NT2/D1 (cell line): ENCODE results near the gene TMEM232.

Experiments used
- DNase-seq: peaks from one replicate; pipeline ENCODE4 v3.0.0-alpha.2; 2011; ENCODE audit warnings: low read depth, low spot score
- H3K27me3 ChIP-seq: 2 replicates; pipeline ENCODE4 v1.6.0; 2011; ENCODE audit warnings: mild to moderate bottlenecking; ENCODE audit not compliant: insufficient read length, insufficient read depth
- H3K36me3 ChIP-seq: 2 replicates; pipeline ENCODE4 v1.6.1; 2011; ENCODE audit warnings: mild to moderate bottlenecking, low read length, mixed read lengths; ENCODE audit not compliant: insufficient read depth, insufficient read length
- H3K4me1 ChIP-seq: 2 replicates; pipeline ENCODE4 v1.5.1; 2011; ENCODE audit not compliant: insufficient read depth, insufficient read length
- H3K4me3 ChIP-seq: 2 replicates; pipeline ENCODE4 v1.5.1; 2011; ENCODE audit warnings: low read depth; ENCODE audit not compliant: insufficient read length
- H3K9ac ChIP-seq: 2 replicates; pipeline ENCODE4 v1.6.0; 2011; ENCODE audit warnings: low read depth; ENCODE audit not compliant: insufficient read length
- H3K9me3 ChIP-seq: 2 replicates; pipeline ENCODE4 v1.5.1; 2011; ENCODE audit warnings: mild to moderate bottlenecking, low read length; ENCODE audit not compliant: insufficient read depth
- SUZ12 ChIP-seq: IDR thresholded peaks from 2 replicates; pipeline ENCODE4 v1.6.1; 2011; ENCODE audit not compliant: insufficient read length, insufficient read depth; ENCODE audit errors: extremely low read depth
- YY1 ChIP-seq: IDR thresholded peaks from 2 replicates; pipeline ENCODE4 v1.6.1; 2011; ENCODE audit not compliant: insufficient read length, insufficient read depth
- ZNF274 ChIP-seq: IDR thresholded peaks from 2 replicates; pipeline ENCODE4 v1.6.1; 2011; ENCODE audit warnings: mild to moderate bottlenecking, low read depth, low read length

TMEM232 gene

DNA sequence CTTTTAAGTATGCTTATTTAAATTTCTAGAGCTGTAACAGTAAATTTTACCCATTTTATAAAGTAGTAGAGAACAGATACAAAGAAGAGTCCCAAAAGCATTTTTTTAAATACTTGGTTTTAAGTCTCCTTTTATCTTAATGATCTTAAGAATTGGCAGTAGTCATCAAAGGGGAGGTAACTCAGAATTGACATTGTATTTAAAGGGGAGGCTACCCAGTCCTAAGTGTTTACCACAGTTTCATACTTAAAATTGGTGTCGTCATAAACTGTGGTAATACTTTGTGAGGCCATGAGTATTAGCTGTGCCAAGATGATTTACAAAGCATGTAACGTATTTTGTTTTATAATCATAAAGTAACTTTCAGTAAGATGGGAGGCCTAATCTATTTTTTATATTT is 27.1 kb upstream of the TMEM232 start:
- Histone ChIP-seq H3K9ac (no peak overlapping the region), H3K9me3 (no peaks in the 10 kb centered on the region), H3K36me3 (peaks cover 12% of the 10 kb centered on the region), H3K4me1 (no peaks in the 10 kb centered on the region), H3K4me3 (no peak overlapping the region), H3K27me3 (no peaks in the 10 kb centered on the region)
- DNase-seq, result no peak
- no peak for TF ChIP-seq ZNF274

DNA sequence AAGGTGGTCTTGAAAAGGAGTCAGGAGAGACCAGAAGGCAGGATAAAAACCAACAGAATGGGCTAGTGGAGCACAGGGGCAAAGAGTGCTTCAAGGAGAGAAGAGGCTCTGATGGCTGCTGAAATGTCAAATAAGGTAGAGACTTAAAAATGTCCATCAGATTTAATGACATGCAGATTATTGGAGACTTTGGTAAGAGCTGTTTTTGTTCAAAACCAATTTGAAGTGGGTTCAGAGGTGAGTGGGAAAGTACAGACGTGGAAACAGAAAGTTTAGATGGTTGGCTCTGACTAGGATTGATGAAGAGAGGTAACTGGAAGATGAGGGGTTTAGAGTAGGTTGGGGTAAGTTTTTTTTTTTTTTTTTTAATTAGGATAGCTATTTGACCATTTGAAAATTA is 26.5 kb upstream of the TMEM232 start:
- H3K27me3 ChIP-seq, result no peaks in the 10 kb centered on the region
- no peak overlapping the region for H3K4me3 ChIP-seq
- no peak for DNase-seq
- H3K36me3 ChIP-seq, result peaks cover 15% of the 10 kb centered on the region
- no peak overlapping the region for H3K9ac ChIP-seq
- no peaks in the 10 kb centered on the region for H3K4me1 ChIP-seq
- H3K9me3 ChIP-seq, result no peaks in the 10 kb centered on the region
- TF ChIP-seq SUZ12 (no peak), ZNF274 (no peak), YY1 (no peak)

DNA sequence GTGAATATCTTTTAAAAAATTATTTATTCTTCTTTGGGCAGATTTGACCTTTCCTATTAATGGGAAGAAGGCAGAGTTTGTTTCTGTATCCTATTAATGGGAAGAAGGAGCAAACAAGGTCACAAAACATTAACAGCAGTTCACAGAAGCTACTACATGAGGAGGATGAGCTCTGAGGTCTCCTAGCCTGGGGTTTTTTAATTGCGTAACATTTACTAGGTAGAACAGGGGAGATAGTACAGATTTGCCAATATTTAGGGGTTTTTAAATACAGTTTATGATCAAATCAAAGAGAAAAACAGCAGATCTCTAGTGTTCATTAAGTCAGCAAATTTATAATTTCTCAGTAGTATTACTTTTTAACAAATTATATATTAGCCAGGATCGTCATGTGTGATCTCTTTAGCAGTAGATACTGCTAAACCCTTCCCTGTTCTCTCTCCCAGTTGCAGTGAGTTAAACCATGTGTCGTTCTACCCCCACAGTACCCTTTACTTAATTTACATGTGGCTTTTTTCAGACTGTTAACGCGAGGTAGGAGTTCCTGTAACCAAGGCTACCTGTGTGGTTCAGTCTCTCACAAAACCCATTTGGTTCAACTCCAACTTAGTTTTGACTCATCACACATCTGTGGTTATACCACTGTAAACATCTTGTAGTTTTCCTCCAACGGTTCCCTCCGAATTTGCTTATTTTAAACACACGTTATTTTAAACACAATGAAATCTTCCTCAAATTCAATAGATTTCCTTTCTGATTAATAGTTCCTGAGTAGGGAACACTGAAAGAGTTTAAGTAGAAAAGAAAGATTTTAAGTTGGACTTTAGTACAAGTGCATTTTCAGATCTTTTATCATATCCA is 25.7 kb upstream of the TMEM232 start:
- peaks cover 15% of the 10 kb centered on the region for H3K36me3 ChIP-seq
- DNase-seq, result no peak

DNA sequence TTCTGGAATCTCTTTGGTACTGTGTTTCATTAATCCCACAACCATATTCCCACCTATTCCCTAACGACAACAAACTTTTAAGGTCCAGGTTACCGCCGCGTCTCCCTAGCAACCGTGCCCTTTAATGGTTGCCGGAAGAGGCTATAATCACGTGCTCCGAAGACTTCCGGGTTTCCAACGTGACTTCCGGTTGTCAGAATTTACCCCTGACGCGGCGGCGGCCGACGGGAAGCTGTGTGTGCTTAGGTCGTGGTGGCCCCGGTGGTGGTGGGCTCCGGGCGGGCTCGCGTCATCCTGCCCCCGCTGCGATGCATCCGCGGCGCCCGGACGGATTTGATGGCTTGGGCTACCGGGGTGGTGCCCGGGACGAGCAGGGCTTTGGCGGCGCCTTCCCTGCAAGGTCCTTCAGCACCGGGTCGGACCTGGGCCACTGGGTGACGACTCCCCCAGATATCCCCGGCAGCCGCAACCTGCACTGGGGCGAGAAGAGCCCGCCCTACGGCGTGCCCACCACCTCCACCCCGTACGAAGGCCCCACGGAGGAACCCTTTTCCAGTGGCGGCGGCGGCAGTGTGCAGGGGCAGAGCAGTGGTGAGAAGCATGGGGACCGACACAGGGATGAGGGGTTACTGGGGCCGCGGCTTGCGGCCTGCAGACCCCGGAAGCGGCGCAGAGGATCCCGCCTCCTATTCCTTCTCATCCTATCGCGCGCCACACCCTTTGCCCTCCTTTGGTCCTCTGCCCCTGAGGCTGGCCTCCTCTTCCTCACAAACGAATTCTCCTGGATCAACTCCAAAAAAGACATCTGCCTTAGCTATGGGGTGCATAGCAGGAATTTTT is 12.6 kb upstream of the TMEM232 start, which contains the start of gene SLC25A46:
Gene SLC25A46 (plus strand): TSS at position 196 of the 840 bp plus-strand sequence. CDS start 113 bp downstream, at position 309.
- TF ChIP-seq YY1 (no peak), SUZ12 (no peak), ZNF274 (no peak)
- Histone ChIP-seq H3K27me3 (no peaks in the 10 kb centered on the region), H3K4me3 (peak within 1 kb of the TSS; percentile 79), H3K9me3 (no peaks in the 10 kb centered on the region), H3K36me3 (no peaks in the 10 kb centered on the region), H3K9ac (peak within 1 kb of the TSS; percentile 82), H3K4me1 (no peaks in the 10 kb centered on the region)
- peak; percentile 68 for DNase-seq

More for the DNA sequence above, 25.7 kb upstream of the TMEM232 start:
- H3K9ac ChIP-seq, result no peak overlapping the region
- H3K4me1 ChIP-seq, result no peaks in the 10 kb centered on the region
- H3K27me3 ChIP-seq, result no peaks in the 10 kb centered on the region
- H3K9me3 ChIP-seq, result no peaks in the 10 kb centered on the region
- no peak overlapping the region for H3K4me3 ChIP-seq
- TF ChIP-seq SUZ12 (no peak), YY1 (no peak), ZNF274 (no peak)

DNA sequence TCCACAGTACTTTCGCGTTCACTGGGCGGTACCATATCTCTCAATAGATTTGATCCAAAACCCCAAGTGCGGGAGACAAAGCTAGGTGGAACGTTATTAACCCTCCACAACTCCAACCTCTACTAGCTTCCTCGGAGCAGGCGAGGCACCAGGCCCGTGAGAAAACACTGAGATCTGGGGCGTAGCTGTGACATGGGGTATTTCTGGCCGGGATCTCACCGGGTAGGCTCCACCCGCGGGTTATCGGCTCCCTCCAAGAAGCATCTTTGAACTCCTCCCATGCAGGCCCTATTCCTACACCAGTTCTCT is 12.0 kb upstream of the TMEM232 start:
- DNase-seq, result no peak

DNA sequence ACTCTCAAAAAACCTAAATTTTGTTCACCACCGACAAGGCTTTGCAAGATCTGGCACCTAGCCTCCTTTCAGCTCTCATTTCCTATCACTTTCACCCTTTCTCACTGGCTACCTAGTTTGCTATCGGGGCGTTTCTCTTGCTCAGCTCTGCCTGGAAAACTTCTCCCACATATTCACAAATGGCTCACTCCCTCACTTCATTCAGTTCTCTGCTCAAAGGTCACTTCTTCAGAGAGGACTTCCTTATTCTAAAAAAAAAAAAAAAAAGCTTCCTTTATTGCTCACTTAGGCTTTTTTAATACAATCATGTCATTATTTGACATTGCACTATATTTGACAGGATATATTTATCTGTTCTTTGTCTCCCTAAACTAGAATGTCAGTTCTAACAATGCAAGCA is 10.3 kb upstream of the TMEM232 start:
- no peak overlapping the region for H3K9ac ChIP-seq
- H3K9me3 ChIP-seq, result no peaks in the 10 kb centered on the region
- TF ChIP-seq ZNF274, result no peak
- TF ChIP-seq YY1, result no peak
- TF ChIP-seq SUZ12, result no peak
- no peak for DNase-seq
- no peaks in the 10 kb centered on the region for H3K4me1 ChIP-seq
- no peaks in the 10 kb centered on the region for H3K36me3 ChIP-seq
- H3K27me3 ChIP-seq, result no peaks in the 10 kb centered on the region
- H3K4me3 ChIP-seq, result no peak overlapping the region

More for the DNA sequence above, 12.0 kb upstream of the TMEM232 start:
- Histone ChIP-seq H3K27me3 (no peaks in the 10 kb centered on the region), H3K36me3 (no peaks in the 10 kb centered on the region), H3K9ac (peak overlapping the region; percentile 82), H3K4me1 (no peaks in the 10 kb centered on the region), H3K9me3 (no peaks in the 10 kb centered on the region), H3K4me3 (peak overlapping the region; percentile 79)
- TF ChIP-seq SUZ12, result no peak
- TF ChIP-seq YY1, result no peak
- no peak for TF ChIP-seq ZNF274

DNA sequence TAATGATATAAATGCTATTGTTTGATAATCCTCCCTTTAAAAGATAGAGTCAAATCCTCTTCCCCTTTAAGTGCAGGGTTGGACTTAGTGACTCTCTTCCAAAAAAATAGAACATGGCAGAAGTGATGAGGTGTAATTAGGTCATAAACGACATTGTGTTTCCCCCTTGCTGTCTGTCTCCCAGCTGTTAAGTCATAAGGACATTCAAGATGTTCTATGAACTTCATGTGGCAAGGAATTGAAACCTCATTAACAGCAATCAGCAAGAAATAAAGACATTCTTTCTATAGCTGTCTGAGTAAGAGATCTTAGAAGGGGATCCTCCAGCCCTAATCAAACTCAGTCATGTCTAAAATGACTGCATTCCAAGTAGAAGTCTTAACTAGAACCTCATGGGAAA is 9.1 kb upstream of the TMEM232 start:
- no peaks in the 10 kb centered on the region for H3K27me3 ChIP-seq
- no peak for TF ChIP-seq ZNF274
- no peak for TF ChIP-seq SUZ12
- no peak for TF ChIP-seq YY1
- no peaks in the 10 kb centered on the region for H3K36me3 ChIP-seq
- no peaks in the 10 kb centered on the region; the same call in 1 of the 2 replicates for H3K9me3 ChIP-seq
- H3K9ac ChIP-seq, result no peak overlapping the region
- no peaks in the 10 kb centered on the region for H3K4me1 ChIP-seq
- H3K4me3 ChIP-seq, result no peak overlapping the region
- DNase-seq, result no peak
